ENCODE data around the gene CNOT10.

GRCh38 chr3:32696523-32696922 lies 11.5 kb downstream of the CNOT10 start:
- TF ChIP-seq POLR2A (IDR thresholded peaks at IDR 0.05): no peak
- TF ChIP-seq CTCF (IDR thresholded peaks at IDR 0.05): no peak
